ENCODE data around the gene CNGA3.
"Not testable (repeated sequence)": the region's sequence is repeated elsewhere in the genome, so short reads cannot be mapped to it uniquely, and the experiment has no call there.

DNA sequence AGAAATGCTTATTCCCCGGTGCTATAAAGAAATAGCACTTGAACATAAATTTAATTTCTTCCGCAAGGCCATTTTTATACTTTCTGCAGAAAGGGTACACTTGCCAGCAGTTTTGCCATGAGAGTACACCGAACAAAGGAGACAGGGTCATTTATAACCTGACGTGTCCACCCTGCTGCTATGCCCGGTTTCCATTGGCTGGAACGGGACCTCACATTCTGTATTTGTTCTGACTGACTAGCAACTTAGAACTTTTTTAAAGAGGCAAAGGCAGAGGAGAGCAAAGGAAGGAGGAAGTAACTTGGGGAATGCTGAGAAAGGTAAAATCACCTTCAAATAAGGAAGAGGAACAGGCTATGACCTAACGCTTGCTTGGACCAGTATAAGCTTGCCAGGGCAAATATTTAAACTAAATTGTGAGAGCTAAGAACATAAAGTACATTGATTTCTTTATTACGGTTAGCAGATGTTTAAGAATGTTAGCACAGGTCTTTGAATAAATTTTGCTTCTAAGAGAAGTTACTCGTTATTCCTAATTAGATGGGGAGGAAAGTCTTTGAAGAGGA is 39.0 kb upstream of the CNGA3 start:
- not testable (repeated sequence) for TF ChIP-seq SIX5 (IDR thresholded peaks at IDR 0.05; ENCODE audit: low read depth, low read length); ZNF274 (IDR thresholded peaks at IDR 0.05; ENCODE audit: borderline replicate concordance, extremely low read depth, low read length); CTCF (IDR thresholded peaks at IDR 0.05; ENCODE audit: control extremely low read depth in 1 of 3, insufficient read depth in 1 of 3, low read depth in 1 of 3, low read length in 3 of 3); KDM4A (IDR thresholded peaks at IDR 0.05; ENCODE audit: low read depth, low read length, severe bottlenecking); YY1 (IDR thresholded peaks at IDR 0.05; ENCODE audit: low read depth, low read length); USF2 (IDR thresholded peaks at IDR 0.05; ENCODE audit: low read length); POLR2AphosphoS5 (IDR thresholded peaks at IDR 0.05; ENCODE audit: low read depth, low read length); EGR1 (IDR thresholded peaks at IDR 0.05; ENCODE audit: borderline replicate concordance, low read depth, low read length); SIN3A (conservative IDR thresholded peaks at IDR 0.05 in 1 of 2, IDR thresholded peaks at IDR 0.05 in 1 of 2; ENCODE audit: low read depth in 1 of 2, low read length in 2 of 2); PHF8 (conservative IDR thresholded peaks at IDR 0.05; ENCODE audit: low read depth, low read length); FOSL1 (IDR thresholded peaks at IDR 0.05; ENCODE audit: insufficient read depth, low read depth, low read length)
